Dedifferentiated amniotic fluid mesenchymal stem cell (primary cell): ENCODE data around the gene WFDC2.

ENCODE experiments used
- DNase-seq: peaks from one replicate; pipeline ENCODE4 v3.0.0-alpha.2; 2016; ENCODE audit errors: extremely low spot score

Gene WFDC2, protein sequence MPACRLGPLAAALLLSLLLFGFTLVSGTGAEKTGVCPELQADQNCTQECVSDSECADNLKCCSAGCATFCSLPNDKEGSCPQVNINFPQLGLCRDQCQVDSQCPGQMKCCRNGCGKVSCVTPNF

DNA sequence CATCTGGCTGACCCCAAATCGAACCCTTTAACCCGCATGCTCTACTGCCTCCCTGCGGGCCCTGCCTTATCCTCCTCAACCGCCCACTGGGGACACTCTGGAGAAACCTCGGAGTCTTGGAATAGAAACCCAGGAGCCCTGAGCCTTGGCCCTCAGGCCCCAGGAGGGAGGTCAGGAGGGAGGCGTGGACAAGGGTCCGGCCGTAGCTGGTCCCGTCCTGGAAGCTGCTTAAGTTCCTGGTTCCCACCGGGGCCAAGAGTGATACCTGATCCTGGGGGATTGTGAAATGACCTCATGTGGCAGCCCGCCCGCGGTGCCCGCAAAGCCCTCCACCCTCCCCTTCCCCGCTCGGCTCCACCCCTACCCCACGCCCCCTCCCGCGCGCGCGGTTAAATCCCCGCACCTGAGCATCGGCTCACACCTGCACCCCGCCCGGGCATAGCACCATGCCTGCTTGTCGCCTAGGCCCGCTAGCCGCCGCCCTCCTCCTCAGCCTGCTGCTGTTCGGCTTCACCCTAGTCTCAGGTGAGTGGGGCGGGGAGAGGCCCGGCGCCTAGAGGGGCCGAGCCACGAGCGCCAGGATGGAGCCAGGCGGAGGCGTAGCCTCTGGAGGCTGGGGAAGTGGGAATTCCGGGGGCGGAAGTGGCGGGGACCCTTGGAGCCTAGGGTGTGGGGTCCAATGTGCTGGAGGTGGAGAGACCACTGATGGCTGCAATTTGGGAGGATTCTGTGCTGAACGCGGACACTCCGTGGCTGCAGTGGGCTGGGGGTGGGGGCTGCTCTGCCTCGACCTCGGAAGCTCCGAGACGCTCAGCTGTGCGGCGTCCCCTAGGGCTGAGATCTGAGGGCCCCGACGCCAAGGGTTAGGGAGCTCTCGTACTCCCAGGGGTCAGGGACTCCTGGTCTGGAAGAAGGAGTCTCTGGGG, at the start of gene WFDC2:
TSS of gene WFDC2 (plus strand) at position 418 of the 926 bp plus-strand sequence. CDS start at position 447, 29 bp downstream.
- DNase-seq: no peak

- DNase-seq: no peak
Observed at GRCh38 chr20:45420125-45420524, 49.4 kb upstream of the WFDC2 start.

DNA sequence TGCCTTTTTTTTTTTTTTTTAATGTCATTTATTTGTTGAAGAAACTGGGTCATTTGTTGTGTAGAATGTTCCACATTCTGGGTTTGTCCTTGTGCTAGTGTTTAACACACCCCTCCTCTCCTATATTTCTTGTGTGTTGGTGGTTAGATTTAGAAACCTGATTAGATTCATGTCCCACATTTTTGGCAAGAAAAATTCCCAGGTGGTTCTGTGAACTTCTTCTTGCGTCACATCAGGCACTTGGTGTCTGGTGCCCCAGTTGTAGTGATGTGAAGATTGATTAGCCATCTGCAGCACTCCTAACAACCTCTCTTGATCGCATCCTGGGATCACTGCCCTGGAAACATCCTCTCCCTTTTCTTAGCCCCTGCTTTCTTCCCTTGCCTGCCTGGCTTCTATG, 45.9 kb upstream of the WFDC2 start:
- DNase-seq: no peak

DNA sequence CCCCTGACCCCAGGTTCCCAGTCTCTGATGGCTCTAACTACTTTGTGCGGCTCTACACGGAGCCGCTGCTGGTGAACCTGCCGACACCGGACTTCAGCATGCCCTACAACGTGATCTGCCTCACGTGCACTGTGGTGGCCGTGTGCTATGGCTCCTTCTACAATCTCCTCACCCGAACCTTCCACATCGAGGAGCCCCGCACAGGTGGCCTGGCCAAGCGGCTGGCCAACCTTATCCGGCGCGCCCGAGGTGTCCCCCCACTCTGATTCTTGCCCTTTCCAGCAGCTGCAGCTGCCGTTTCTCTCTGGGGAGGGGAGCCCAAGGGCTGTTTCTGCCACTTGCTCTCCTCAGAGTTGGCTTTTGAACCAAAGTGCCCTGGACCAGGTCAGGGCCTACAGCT, 44.0 kb upstream of the WFDC2 start:
- DNase-seq: no peak

GRCh38 chr20:45426320-45427016, 43.1 kb upstream of the WFDC2 start:
- no peak for DNase-seq

- DNase-seq: no peak
Observed at GRCh38 chr20:45427236-45428149, 42.1 kb upstream of the WFDC2 start.

DNA sequence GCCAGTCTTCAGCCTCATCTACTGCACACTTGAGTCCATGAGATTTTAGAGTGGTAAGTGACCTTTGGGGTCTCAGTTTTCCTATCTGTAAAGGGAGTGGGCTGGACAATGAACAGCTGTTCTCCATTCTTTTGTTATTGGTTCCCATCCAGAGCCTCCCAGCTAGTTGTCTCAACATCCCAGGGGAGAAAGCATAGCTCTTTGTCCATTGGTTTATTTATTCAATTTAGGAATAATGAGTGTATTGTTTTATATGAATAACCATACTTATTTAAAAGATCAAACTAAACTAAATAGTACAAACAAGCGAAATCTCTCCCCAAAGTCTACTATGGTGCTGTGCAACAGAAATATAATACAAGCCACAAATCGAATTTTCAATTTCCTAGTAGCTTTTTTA, 39.9 kb upstream of the WFDC2 start:
- no peak for DNase-seq

DNA sequence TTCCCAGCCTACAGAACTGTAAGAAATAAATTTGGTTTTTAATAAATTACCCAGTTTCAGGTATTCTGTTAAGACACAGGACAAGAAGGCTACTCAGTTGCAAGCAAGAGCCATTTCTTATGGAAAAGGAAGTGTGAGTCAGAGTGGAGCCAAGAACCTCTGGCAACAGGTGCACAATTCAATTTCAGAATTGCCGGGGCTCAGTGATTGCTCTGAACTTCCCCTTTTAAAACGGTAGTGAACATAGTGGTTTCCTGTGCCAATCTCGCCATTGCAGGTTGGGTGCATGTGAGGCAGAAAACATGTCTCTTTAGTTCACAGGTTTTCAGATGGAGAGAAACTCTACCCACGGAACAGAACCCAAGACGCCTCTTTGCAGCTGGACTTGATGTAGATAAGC, 37.3 kb upstream of the WFDC2 start:
- no peak for DNase-seq

DNA sequence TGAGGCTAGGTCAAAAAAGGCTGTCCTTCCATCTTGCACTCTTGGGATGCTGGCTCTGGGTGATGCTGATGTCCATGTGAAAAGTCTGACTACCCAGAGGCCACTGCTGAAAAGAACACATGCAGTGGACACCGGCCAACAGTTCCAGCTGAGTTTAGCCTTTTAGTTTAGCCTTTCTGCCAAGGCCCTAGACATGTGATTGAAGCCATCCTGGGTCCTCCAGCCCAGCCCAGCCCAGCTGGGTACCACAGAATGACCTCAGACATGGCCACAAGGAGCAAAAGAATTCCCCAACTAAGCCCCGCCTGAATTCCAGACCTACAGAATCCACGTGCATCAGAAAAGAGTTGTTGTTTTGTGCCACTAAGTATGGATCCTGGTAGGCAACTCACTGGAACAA, 36.2 kb upstream of the WFDC2 start:
- peak; percentile 65 for DNase-seq

GRCh38 chr20:45433976-45434375, 35.6 kb upstream of the WFDC2 start:
- no peak for DNase-seq

GRCh38 chr20:45436732-45437485, 32.6 kb upstream of the WFDC2 start:
- peak; percentile 76 for DNase-seq

DNA sequence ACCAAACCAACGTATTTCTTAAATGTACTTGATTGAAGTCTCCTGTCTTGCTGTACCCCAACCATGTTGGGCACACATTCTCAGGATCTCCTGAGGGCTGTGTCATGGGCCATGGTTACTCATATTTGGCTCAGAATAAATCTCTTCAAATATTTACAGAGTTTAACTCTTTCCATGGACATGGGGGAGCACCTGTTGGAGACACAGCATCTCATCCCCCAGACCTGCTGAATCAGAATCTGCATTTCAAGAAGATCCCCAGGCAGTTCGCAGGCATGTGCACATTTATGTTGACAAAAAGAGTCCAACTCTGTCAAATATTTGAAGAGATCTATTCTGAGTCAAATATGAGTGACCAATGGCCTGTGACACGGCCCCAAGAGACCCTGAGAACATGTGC, 29.1 kb upstream of the WFDC2 start:
- no peak for DNase-seq

DNA sequence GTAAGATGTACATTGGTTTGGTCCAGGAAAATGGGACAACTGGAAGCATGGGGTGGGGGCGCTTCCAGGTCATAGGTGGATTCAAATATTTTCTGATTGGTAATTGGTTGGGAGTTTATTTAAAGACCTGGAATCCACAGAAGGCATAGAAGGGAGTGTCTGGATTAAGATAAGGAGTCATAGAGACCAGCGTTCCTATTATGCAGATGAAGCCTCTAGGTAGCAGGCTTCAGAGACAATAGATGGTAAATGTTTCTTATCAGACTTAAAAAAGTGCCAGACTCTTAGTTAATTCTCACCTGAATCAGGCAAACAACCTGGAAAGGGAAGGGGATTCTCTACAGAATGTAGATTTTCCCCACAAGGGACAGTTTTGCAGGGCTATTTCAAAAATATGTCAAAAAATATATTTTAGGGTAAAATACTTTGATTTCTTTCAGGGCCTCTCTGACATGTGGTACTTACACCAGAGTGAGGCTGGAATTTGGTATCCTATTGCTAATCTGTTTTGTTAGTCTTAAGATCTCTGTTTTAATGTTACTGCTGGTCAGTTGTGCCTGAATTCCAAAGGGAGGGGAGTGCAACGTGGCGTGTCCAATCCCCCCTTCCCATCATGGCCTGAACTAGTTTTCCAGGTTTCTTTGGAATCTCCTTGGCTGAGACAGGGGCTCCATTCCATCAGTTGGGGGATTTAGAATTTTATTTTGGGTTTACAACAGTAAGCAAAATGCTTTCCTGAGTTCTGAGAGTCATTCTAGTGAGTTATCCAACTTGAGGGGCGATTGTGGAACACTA, 28.5 kb upstream of the WFDC2 start:
- DNase-seq: no peak

- DNase-seq: no peak
Observed at GRCh38 chr20:45441746-45442145, 27.8 kb upstream of the WFDC2 start.

DNA sequence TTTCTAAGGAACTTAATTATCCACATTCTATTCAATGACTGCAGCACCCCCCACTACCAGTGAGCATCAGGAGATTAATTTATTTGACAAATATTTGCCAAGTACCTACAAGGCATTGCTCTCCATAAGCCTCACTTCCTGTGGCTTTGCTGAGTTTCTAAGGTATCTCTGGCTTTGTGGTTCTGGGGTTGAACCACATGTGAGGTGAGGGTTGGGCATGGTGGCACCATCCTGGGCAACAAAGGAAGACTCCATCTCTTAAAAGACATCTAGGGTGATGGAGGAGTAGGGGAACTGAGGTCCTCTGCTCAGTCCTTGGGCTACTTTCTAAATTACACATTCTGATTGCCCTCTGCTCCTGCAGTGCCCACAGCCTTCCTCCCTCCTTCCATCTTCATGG, 25.5 kb upstream of the WFDC2 start:
- no peak for DNase-seq

DNA sequence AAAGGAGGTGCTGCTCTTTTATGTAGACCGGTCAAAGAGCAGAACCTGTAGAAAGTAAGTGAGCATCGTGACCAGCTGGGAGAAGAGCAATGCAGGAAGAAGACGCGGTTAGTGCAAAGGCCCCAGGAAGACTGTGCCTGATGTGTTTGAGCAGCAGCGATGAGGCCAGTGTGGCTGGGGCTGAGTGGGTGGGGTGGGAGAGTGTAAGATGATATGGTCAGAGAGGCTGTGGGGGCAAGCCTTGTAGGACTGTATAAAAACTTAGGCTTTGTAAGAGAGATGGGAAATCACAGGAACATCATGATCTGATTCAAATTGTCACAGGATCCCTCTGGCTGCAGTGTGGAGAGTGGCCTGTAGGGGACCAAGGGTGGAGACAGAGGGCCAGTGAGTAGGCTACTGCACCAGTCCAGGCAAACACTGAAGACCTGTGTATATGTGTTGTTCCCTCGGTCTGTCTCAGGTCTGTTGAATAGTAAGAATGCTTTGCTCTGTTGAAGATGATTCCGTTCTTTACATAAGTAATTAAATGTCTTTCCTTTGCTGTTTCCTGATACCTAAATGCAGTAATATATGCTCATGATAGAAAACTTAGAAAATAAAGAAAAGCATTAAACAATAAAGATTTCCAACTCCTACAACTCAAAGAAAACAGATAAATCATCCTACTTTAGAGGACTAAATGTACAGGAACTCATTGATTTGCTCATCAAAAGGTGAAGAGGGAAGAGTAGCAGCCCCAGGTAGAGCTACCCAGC, 23.6 kb upstream of the WFDC2 start:
- no peak for DNase-seq

DNA sequence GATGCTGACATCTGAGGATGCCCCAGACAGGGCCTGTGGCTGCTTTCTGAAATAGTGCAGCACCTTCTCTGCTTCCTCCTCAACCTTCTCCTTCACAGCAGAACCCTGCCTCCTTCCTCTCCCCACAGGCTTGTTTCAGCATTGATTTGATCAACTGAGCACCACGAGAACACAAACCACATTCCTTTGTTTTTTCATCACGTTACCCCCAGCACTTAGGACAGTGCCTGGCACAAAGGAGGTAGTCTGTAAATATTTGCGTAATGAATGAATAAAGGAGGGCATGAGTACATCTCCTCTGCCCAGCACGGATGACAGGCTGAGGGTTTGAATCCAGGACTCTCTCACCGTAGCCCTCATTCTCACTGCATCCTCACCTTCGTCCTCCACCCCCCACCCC, 21.3 kb upstream of the WFDC2 start:
- DNase-seq: no peak

DNA sequence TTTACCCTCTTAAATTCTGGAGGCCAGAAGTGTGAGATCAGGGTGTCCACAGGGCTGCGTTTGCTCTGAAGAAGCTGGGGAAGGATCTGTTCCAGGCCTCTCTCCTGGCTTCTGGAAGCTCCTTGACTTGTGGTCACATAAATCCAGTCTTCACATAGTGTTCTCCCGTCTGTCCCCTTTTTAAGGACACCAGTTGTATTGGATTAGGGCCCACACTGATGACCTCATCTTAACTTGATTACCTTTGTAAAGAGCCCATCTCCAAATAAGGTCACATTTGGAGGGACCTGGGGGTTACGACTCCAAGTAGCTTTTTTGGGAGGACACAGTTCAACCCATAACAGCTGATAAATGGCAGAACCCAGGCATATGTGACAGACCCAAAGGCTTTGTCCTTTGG, 20.0 kb upstream of the WFDC2 start:
- DNase-seq: no peak

DNA sequence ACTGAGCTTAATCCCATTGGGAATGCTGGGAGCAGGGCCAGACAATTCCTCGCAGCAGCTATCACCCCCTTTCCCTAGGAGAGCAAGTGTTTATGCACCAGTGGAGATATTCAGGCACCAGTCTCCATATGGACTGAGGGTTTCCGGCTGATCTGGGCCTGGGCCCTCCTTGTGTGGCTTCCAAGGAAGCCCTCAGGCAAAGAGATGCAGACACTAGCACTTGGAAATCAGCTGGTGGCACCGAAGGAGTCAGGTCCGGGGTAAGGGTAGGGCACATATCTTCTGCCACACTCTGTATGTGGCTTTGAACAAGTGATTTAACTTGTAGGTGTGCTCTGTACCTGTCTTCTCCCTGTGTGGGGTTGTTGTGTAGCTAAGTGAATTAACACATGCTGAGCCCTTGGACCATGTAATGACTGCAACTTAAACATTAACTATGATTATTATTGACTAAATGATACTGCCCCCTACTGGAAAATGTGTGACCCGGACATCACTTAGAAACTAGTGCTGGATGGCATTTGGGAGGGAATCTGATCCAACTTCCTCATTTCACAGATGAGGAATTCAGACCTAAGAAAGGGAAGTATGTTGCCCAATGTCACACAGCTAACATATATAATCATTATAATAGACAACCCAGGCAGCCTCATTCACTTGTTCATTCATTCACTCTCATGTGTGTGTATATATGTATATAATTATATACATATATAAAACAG, 19.3 kb upstream of the WFDC2 start:
- peak; percentile 18 for DNase-seq
